ENCODE results near the gene ANTXR1. TPM values are rescaled to one million over a fixed set of nuclear protein-coding genes. Genes with fewer than 3 reads are reported as not detected.

The ANTXR1 gene
- total RNA-seq, 1 donor from 2014 or later, result not detected

GRCh38 chr2:69032336-69032735 is 19.4 kb downstream of the ANTXR1 start:
- intact Hi-C loops (cut with micrococcal nuclease), result no loop called here

GRCh38 chr2:69033461-69034095 is 20.6 kb downstream of the ANTXR1 start:
- intact Hi-C loops (cut with micrococcal nuclease), result no loop called here

- intact Hi-C loops (cut with micrococcal nuclease), result no loop called here
Measured at GRCh38 chr2:69034122-69034521, 21.1 kb downstream of the ANTXR1 start.

GRCh38 chr2:69034845-69035244 is 21.9 kb downstream of the ANTXR1 start:
- intact Hi-C loops (cut with micrococcal nuclease), result no loop called here

- intact Hi-C loops (cut with micrococcal nuclease), result no loop called here
Measured at GRCh38 chr2:69036926-69037325, 23.9 kb downstream of the ANTXR1 start.

GRCh38 chr2:69041214-69041613 is 28.2 kb downstream of the ANTXR1 start:
- intact Hi-C loops (cut with micrococcal nuclease), result no loop called here

- intact Hi-C loops (cut with micrococcal nuclease), result no loop called here
Measured at GRCh38 chr2:69043736-69044400, 30.9 kb downstream of the ANTXR1 start.

- intact Hi-C loops (cut with micrococcal nuclease), result no loop called here
Measured at GRCh38 chr2:69046221-69046662, 33.3 kb downstream of the ANTXR1 start.

GRCh38 chr2:69047625-69048145 is 34.7 kb downstream of the ANTXR1 start:
- intact Hi-C loops (cut with micrococcal nuclease), result no loop called here

- intact Hi-C loops (cut with micrococcal nuclease), result no loop called here
Measured at GRCh38 chr2:69050802-69051201, 37.8 kb downstream of the ANTXR1 start.

GRCh38 chr2:69053416-69053965 is 40.5 kb downstream of the ANTXR1 start:
- intact Hi-C loops (cut with micrococcal nuclease), result no loop called here

- intact Hi-C loops (cut with micrococcal nuclease), result no loop called here
Measured at GRCh38 chr2:69054431-69054830, 41.5 kb downstream of the ANTXR1 start.

GRCh38 chr2:69055688-69056470 is 42.9 kb downstream of the ANTXR1 start:
- intact Hi-C loops (cut with micrococcal nuclease), result no loop called here

GRCh38 chr2:69057660-69058059 is 44.7 kb downstream of the ANTXR1 start:
- intact Hi-C loops (cut with micrococcal nuclease), result no loop called here

GRCh38 chr2:69059731-69060290 is 46.8 kb downstream of the ANTXR1 start:
- intact Hi-C loops (cut with micrococcal nuclease), result no loop called here

GRCh38 chr2:69060938-69061501 is 48.0 kb downstream of the ANTXR1 start:
- intact Hi-C loops (cut with micrococcal nuclease), result no loop called here

GRCh38 chr2:69061525-69061924 is 48.5 kb downstream of the ANTXR1 start:
- intact Hi-C loops (cut with micrococcal nuclease), result no loop called here

- intact Hi-C loops (cut with micrococcal nuclease), result no loop called here
Measured at GRCh38 chr2:69062307-69062962, 49.5 kb downstream of the ANTXR1 start.

- intact Hi-C loops (cut with micrococcal nuclease), result no loop called here
Measured at GRCh38 chr2:69065735-69066336, 52.9 kb downstream of the ANTXR1 start.

- intact Hi-C loops (cut with micrococcal nuclease), result no loop called here
Measured at GRCh38 chr2:69067026-69067630, 54.1 kb downstream of the ANTXR1 start.
